Osteocyte (in vitro differentiated cells): ENCODE data around the gene RIIAD1. TPM values are rescaled to one million over a fixed set of nuclear protein-coding genes. Genes with fewer than 3 reads are reported as not detected.
A peak's percentile ranks its signal among the peaks of the same experiment; 100 is the strongest.

Source experiments
- DNase-seq: peaks from one replicate; pipeline ENCODE4 v3.0.0; 2021; ENCODE audit warnings: mixed read lengths; ENCODE audit not compliant: unreplicated experiment; ENCODE audit errors: extremely low spot score
- H3K27ac Mint-ChIP-seq: one replicate; pipeline ENCODE4 v1.8.0; 2021; ENCODE audit warnings: mild to moderate bottlenecking, mixed read lengths; ENCODE audit not compliant: unreplicated experiment
- H3K27me3 Mint-ChIP-seq: one replicate; pipeline ENCODE4 v1.8.0; 2021; ENCODE audit warnings: mixed read lengths; ENCODE audit not compliant: unreplicated experiment
- H3K36me3 Mint-ChIP-seq: one replicate; pipeline ENCODE4 v1.8.0; 2021; ENCODE audit warnings: mixed read lengths; ENCODE audit not compliant: unreplicated experiment
- H3K4me1 Mint-ChIP-seq: one replicate; pipeline ENCODE4 v1.8.0; 2021; ENCODE audit warnings: mixed read lengths; ENCODE audit not compliant: unreplicated experiment
- H3K4me3 Mint-ChIP-seq: one replicate; pipeline ENCODE4 v1.8.0; 2021; ENCODE audit warnings: mild to moderate bottlenecking, moderate library complexity, mixed read lengths; ENCODE audit not compliant: unreplicated experiment
- H3K9me3 Mint-ChIP-seq: one replicate; pipeline ENCODE4 v1.8.0; 2021; ENCODE audit warnings: mixed read lengths; ENCODE audit not compliant: unreplicated experiment
- CTCF ChIP-seq: fragments of 200-600 bp; sonication (generic); IDR thresholded peaks from 2 replicates; pipeline ENCODE4 v1.5.0; 2021; ENCODE audit warnings: antibody characterized with exemption, mild to moderate bottlenecking, moderate library complexity
- total RNA-seq: library from RNA; stranded (reverse); gene quantifications from 2 replicates; pipeline ENCODE4 v1.2.1, GENCODE V29; 2021

The RIIAD1 gene
- total RNA-seq, 1 donor from 2014 or later: not detected

- no peak overlapping the region for H3K27ac Mint-ChIP-seq
- no peak for DNase-seq
- peaks cover 19% of the 10 kb centered on the region for H3K36me3 Mint-ChIP-seq
- peaks cover 23% of the 10 kb centered on the region for H3K4me1 Mint-ChIP-seq
- no peak for TF ChIP-seq CTCF
- no peaks in the 10 kb centered on the region for H3K9me3 Mint-ChIP-seq
- no peaks in the 10 kb centered on the region for H3K27me3 Mint-ChIP-seq
- no peak overlapping the region for H3K4me3 Mint-ChIP-seq
Measured at GRCh38 chr1:151684128-151684527, 37.2 kb upstream of the RIIAD1 start.

GRCh38 chr1:151686561-151686960 lies 34.8 kb upstream of the RIIAD1 start:
- no peak overlapping the region for H3K4me3 Mint-ChIP-seq

GRCh38 chr1:151689494-151689893 lies 31.8 kb upstream of the RIIAD1 start:
- Mint-ChIP-seq H3K27ac (no peak overlapping the region), H3K4me3 (no peak overlapping the region), H3K27me3 (no peaks in the 10 kb centered on the region), H3K4me1 (no peaks in the 10 kb centered on the region), H3K36me3 (peaks cover 30% of the 10 kb centered on the region), H3K9me3 (no peaks in the 10 kb centered on the region)
- DNase-seq: no peak
- TF ChIP-seq CTCF: no peak

More at GRCh38 chr1:151686561-151686960, 34.8 kb upstream of the RIIAD1 start:
- DNase-seq: no peak
- no peak for TF ChIP-seq CTCF
- H3K9me3 Mint-ChIP-seq: no peaks in the 10 kb centered on the region
- H3K27me3 Mint-ChIP-seq: no peaks in the 10 kb centered on the region
- H3K27ac Mint-ChIP-seq: no peak overlapping the region
- H3K36me3 Mint-ChIP-seq: peaks cover 17% of the 10 kb centered on the region
- H3K4me1 Mint-ChIP-seq: peaks cover 5% of the 10 kb centered on the region

GRCh38 chr1:151692226-151692625 lies 29.1 kb upstream of the RIIAD1 start:
- Mint-ChIP-seq H3K36me3 (peaks cover 28% of the 10 kb centered on the region), H3K27me3 (no peaks in the 10 kb centered on the region), H3K9me3 (no peaks in the 10 kb centered on the region), H3K4me3 (no peak overlapping the region), H3K4me1 (no peaks in the 10 kb centered on the region), H3K27ac (no peak overlapping the region)
- no peak for TF ChIP-seq CTCF
- no peak for DNase-seq

GRCh38 chr1:151693057-151693651 lies 28.2 kb upstream of the RIIAD1 start:
- Mint-ChIP-seq H3K27me3 (no peaks in the 10 kb centered on the region), H3K27ac (no peak overlapping the region), H3K36me3 (peaks cover 30% of the 10 kb centered on the region), H3K4me1 (no peaks in the 10 kb centered on the region), H3K4me3 (no peak overlapping the region), H3K9me3 (no peaks in the 10 kb centered on the region)
- DNase-seq: no peak
- peak; percentile 62 for TF ChIP-seq CTCF
